Testis (tissue), 3 donors: ENCODE measurements around the gene MKX. TPM values are rescaled to one million over a fixed set of nuclear protein-coding genes. Genes with fewer than 3 reads are reported as not detected.

Experiments used
- DNase-seq: peaks from one replicate; pipeline ENCODE4 v3.0.0-alpha.2; 2019
- H3K27ac ChIP-seq, 2 donors: fragments of 200-600 bp; sonication (generic); one replicate each; pipeline ENCODE4 v1.5.1; 2019
- H3K27me3 ChIP-seq: fragments of 200-600 bp; sonication (generic); one replicate; pipeline ENCODE4 v1.5.1; 2019
- H3K36me3 ChIP-seq: fragments of 200-600 bp; sonication (generic); one replicate; pipeline ENCODE4 v1.5.1; 2017; ENCODE audit warnings: low read depth; ENCODE audit errors: missing control alignments
- H3K4me1 ChIP-seq: fragments of 200-600 bp; sonication (generic); one replicate; pipeline ENCODE4 v1.5.1; 2019
- H3K4me3 ChIP-seq, 2 donors: fragments of 200-600 bp; sonication (generic); one replicate each; pipeline ENCODE4 v1.5.1; 2017 to 2019
- H3K9me3 ChIP-seq: fragments of 200-600 bp; sonication (generic); one replicate; pipeline ENCODE4 v1.5.1; 2017
- CTCF ChIP-seq, 3 experiments: fragments of 450-650 bp in 2 of 3; fragments of 200-600 bp in 1 of 3; sonication (generic) in 1 of 3; IDR thresholded peaks; one replicate each; pipeline ENCODE4 v1.5.1; 2016 to 2019; ENCODE audit warnings: antibody characterized with exemption in 3 of 3, mild to moderate bottlenecking in 2 of 3, moderate library complexity in 1 of 3
- POLR2A ChIP-seq: fragments of 450-650 bp; IDR thresholded peaks from one replicate; pipeline ENCODE4 v1.6.1; 2017; ENCODE audit warnings: antibody characterized with exemption, mild to moderate bottlenecking, moderate library complexity
- WGBS, 2 donors: methylation state at CpG; one replicate each; pipeline ENCODE4 v1.1.5; 2018; 5-methylcytosine and 5-hydroxymethylcytosine counted together
- intact Hi-C: fragments of 100-400 bp; cut with DNase I; formaldehyde crosslinking; loops from one replicate; pipeline ENCODE4 v1.15.1; 2023; ENCODE audit warnings: low total_unique reads
- polyA plus RNA-seq: library from polyadenylated mRNA; stranded (reverse); fragments of 350-450 nt; fragmentation: Illumina TruSeq; extraction: RNeasy Lipid Tissue Mini Kit (QIAGEN cat#74804); gene quantifications from one replicate; pipeline ENCODE4 v1.2.3, GENCODE V29; 2014; ENCODE audit warnings: low read depth, low replicate concordance; ENCODE audit not compliant: insufficient read depth
- total RNA-seq, 2 donors: library from RNA; depleted of rRNA; stranded (reverse); fragments of >200 nt; gene quantifications; one replicate each; pipeline ENCODE4 v1.2.3, GENCODE V29; 2016

The MKX gene
- total and polyA plus RNA-seq, 3 donors from 2014 or later = 1.1 to 4.2 (median 1.7) TPM

- H3K4me3 ChIP-seq = no peak overlapping the region
- no peak for TF ChIP-seq CTCF (IDR thresholded peaks at IDR 0.05)
- no peak for TF ChIP-seq POLR2A
- no peaks in the 10 kb centered on the region for H3K4me1 ChIP-seq
- peak overlapping the region in 1 of 2 donors; percentile 53 for H3K27ac ChIP-seq
- intact Hi-C loops = no loop called here
- H3K9me3 ChIP-seq = no peaks in the 10 kb centered on the region
- no peaks in the 10 kb centered on the region for H3K36me3 ChIP-seq
- H3K27me3 ChIP-seq = no peaks in the 10 kb centered on the region
- no peak for DNase-seq
- WGBS, 2 donors = 66 to 74% methylated on average over 3 of the region's 3 CpGs
Measured at GRCh38 chr10:27692663-27693062, 53.0 kb downstream of the MKX start.

- Histone ChIP-seq H3K36me3 (no peaks in the 10 kb centered on the region), H3K4me1 (no peaks in the 10 kb centered on the region), H3K9me3 (no peaks in the 10 kb centered on the region), H3K27me3 (no peaks in the 10 kb centered on the region), H3K27ac (no peak overlapping the region), H3K4me3 (no peak overlapping the region)
- WGBS, 2 donors = 88 to 90% methylated on average over 4 of the region's 4 CpGs
- no peak for DNase-seq
- intact Hi-C loops = no loop called here
- no peak for TF ChIP-seq CTCF (IDR thresholded peaks at IDR 0.05)
- no peak for TF ChIP-seq POLR2A
Measured at GRCh38 chr10:27688991-27689390, 56.6 kb downstream of the MKX start.

- H3K27me3 ChIP-seq = no peaks in the 10 kb centered on the region
- H3K36me3 ChIP-seq = no peaks in the 10 kb centered on the region
- H3K4me3 ChIP-seq = no peak overlapping the region
- intact Hi-C loops = no loop called here
- H3K4me1 ChIP-seq = no peaks in the 10 kb centered on the region
- WGBS, 2 donors = 76 to 90% methylated on average over 1 of the region's 1 CpG
- no peak overlapping the region for H3K27ac ChIP-seq
- TF ChIP-seq CTCF (IDR thresholded peaks at IDR 0.05) (no peak), POLR2A (no peak)
- H3K9me3 ChIP-seq = no peaks in the 10 kb centered on the region
- no peak for DNase-seq
Measured at GRCh38 chr10:27688276-27688675, 57.3 kb downstream of the MKX start.

GRCh38 chr10:27687743-27688142 lies 57.9 kb downstream of the MKX start:
- DNase-seq = no peak
- intact Hi-C loops = no loop called here
- no peak overlapping the region for H3K4me3 ChIP-seq
- TF ChIP-seq POLR2A = no peak
- no peak for TF ChIP-seq CTCF (IDR thresholded peaks at IDR 0.05)
- no peaks in the 10 kb centered on the region for H3K9me3 ChIP-seq
- H3K36me3 ChIP-seq = no peaks in the 10 kb centered on the region
- H3K27ac ChIP-seq = no peak overlapping the region
- H3K4me1 ChIP-seq = no peaks in the 10 kb centered on the region
- 50 to 65% methylated on average over 5 to 6 of the region's 6 CpGs for WGBS, 2 donors
- no peaks in the 10 kb centered on the region for H3K27me3 ChIP-seq

GRCh38 chr10:27687326-27687725 lies 58.3 kb downstream of the MKX start:
- 62 to 82% methylated on average over 6 of the region's 6 CpGs for WGBS, 2 donors
- TF ChIP-seq CTCF (IDR thresholded peaks at IDR 0.05) (no peak), POLR2A (no peak)
- no peaks in the 10 kb centered on the region for H3K4me1 ChIP-seq
- no peaks in the 10 kb centered on the region for H3K27me3 ChIP-seq
- H3K27ac ChIP-seq = no peak overlapping the region
- H3K36me3 ChIP-seq = no peaks in the 10 kb centered on the region
- no peaks in the 10 kb centered on the region for H3K9me3 ChIP-seq
- intact Hi-C loops = no loop called here
- no peak for DNase-seq
- no peak overlapping the region for H3K4me3 ChIP-seq
